ENCODE data around the gene RSBN1L. TPM values are rescaled to one million over a fixed set of nuclear protein-coding genes. Genes with fewer than 3 reads are reported as not detected.
"Not testable (repeated sequence)": the region's sequence is repeated elsewhere in the genome, so short reads cannot be mapped to it uniquely, and the experiment has no call there.

The RSBN1L gene
- total RNA-seq, 1 experiment from 2014 or later = 16.7 TPM

DNA sequence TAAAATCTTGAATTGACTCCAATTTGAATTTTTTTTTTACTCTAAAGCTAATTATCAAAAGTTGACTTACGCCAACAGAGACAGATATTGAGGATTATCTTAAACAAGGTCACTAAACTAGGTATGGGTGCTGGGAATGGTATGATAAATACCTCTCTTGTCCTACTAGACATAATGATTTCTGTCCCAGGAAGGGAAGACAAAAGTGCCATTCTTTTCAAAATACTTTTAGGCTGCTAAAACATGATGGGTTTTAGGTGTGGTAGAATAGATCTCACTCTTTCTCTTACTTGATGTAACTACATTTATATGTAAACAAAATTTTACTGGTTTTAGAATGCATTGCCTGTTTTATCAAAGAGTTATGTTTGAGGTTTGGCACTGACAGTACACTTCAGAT lies 86.9 kb downstream of the RSBN1L start:
- TF ChIP-seq, protein P1, sequence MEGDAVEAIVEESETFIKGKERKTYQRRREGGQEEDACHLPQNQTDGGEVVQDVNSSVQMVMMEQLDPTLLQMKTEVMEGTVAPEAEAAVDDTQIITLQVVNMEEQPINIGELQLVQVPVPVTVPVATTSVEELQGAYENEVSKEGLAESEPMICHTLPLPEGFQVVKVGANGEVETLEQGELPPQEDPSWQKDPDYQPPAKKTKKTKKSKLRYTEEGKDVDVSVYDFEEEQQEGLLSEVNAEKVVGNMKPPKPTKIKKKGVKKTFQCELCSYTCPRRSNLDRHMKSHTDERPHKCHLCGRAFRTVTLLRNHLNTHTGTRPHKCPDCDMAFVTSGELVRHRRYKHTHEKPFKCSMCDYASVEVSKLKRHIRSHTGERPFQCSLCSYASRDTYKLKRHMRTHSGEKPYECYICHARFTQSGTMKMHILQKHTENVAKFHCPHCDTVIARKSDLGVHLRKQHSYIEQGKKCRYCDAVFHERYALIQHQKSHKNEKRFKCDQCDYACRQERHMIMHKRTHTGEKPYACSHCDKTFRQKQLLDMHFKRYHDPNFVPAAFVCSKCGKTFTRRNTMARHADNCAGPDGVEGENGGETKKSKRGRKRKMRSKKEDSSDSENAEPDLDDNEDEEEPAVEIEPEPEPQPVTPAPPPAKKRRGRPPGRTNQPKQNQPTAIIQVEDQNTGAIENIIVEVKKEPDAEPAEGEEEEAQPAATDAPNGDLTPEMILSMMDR (IDR thresholded peaks at IDR 0.05; ENCODE audit: unreplicated experiment) = no peak
- CTCF ChIA-PET = no interaction called here
- no TSS peak for BruUV-seq (replicated peaks)
- Mint-ChIP-seq H3K27ac (ENCODE audit: unreplicated experiment) (no peak overlapping the region), H3K4me1 (ENCODE audit: low read depth, unreplicated experiment) (no peaks in the 10 kb centered on the region), H3K27me3 (ENCODE audit: unreplicated experiment) (no peaks in the 10 kb centered on the region), H3K4me3 (ENCODE audit: low read depth, unreplicated experiment) (no peak overlapping the region), H3K36me3 (ENCODE audit: insufficient read depth, unreplicated experiment) (no peaks in the 10 kb centered on the region), H3K9me3 (ENCODE audit: low read depth, unreplicated experiment) (no peaks in the 10 kb centered on the region)
- DNase-seq = no peak
- intact Hi-C loops (cut with micrococcal nuclease; ENCODE audit: unreplicated experiment) = no loop called here

DNA sequence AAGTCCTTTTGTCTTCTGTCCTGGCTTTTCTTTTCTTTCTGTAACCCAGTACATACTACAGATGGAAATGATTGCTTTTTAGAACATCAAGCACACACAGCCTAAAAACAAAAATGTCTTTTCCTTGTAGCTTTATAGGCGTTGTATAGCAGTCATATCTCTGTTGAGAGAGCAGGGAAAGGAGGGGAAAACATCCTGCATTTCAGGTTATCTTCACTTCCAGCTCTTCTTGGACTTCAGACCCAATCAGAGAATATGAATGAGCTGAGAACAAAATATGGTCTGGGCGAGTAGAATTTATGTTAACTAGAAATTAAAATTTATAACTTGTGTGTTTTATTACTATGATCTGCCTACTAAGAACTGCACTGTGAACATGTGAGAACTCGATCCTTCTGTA lies 87.3 kb downstream of the RSBN1L start:
- H3K27ac Mint-ChIP-seq (ENCODE audit: unreplicated experiment) = no peak overlapping the region
- TF ChIP-seq, protein P1 (IDR thresholded peaks at IDR 0.05; ENCODE audit: unreplicated experiment) = no peak
- H3K4me3 Mint-ChIP-seq (ENCODE audit: low read depth, unreplicated experiment) = no peak overlapping the region
- CTCF ChIA-PET = no interaction called here
- no peaks in the 10 kb centered on the region for H3K27me3 Mint-ChIP-seq (ENCODE audit: unreplicated experiment)
- no TSS peak for BruUV-seq (replicated peaks)
- intact Hi-C loops (cut with micrococcal nuclease; ENCODE audit: unreplicated experiment) = no loop called here
- no peaks in the 10 kb centered on the region for H3K36me3 Mint-ChIP-seq (ENCODE audit: insufficient read depth, unreplicated experiment)
- no peaks in the 10 kb centered on the region for H3K4me1 Mint-ChIP-seq (ENCODE audit: low read depth, unreplicated experiment)
- no peaks in the 10 kb centered on the region for H3K9me3 Mint-ChIP-seq (ENCODE audit: low read depth, unreplicated experiment)
- no peak for DNase-seq

DNA sequence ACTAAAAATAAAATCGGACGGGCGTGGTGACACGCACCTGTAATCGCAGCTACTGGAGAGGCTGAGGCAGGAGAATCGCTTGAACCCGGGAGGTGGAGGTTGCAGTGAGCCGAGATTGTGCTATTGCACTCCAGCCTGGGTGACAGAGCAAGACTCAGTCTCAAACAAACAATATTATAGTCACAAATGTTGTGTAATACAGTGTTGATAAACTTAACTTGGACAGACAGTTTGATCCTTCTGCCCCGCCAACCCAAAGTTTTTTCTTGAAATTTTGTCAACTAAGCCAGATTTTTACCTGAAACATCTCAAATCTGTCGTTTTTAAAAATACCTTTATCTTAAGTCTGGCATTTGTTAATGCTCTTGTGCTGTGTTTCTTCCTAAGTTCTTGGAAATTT lies 88.2 kb downstream of the RSBN1L start:
- H3K9me3 Mint-ChIP-seq (ENCODE audit: low read depth, unreplicated experiment); BruUV-seq (replicated peaks); H3K27ac Mint-ChIP-seq (ENCODE audit: unreplicated experiment); DNase-seq; H3K4me3 Mint-ChIP-seq (ENCODE audit: low read depth, unreplicated experiment); H3K27me3 Mint-ChIP-seq (ENCODE audit: unreplicated experiment); CTCF ChIA-PET; H3K36me3 Mint-ChIP-seq (ENCODE audit: insufficient read depth, unreplicated experiment); intact Hi-C loops (cut with micrococcal nuclease; ENCODE audit: unreplicated experiment); H3K4me1 Mint-ChIP-seq (ENCODE audit: low read depth, unreplicated experiment): not testable (repeated sequence)

DNA sequence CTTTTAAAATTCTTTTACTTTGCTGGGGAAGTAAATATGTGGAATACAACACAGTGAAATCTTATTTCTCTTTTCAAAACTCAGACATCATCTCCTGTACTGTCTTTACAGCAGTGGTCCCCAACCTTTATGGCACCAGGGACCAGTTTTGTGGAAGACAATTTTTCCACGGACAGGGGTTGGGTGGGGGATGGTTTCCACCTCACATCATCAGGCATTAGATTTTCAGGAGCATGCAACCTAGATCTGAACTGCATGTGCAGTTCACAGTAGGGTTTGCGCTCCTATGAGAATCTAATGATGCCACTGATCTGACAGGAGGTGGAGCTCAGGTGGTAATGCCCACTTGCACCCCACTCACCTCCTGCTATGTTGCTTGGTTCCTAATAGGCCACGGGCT lies 89.8 kb downstream of the RSBN1L start:
- no peaks in the 10 kb centered on the region for H3K9me3 Mint-ChIP-seq (ENCODE audit: low read depth, unreplicated experiment)
- H3K4me1 Mint-ChIP-seq (ENCODE audit: low read depth, unreplicated experiment) = no peaks in the 10 kb centered on the region
- H3K27me3 Mint-ChIP-seq (ENCODE audit: unreplicated experiment) = no peaks in the 10 kb centered on the region
- no peak overlapping the region for H3K4me3 Mint-ChIP-seq (ENCODE audit: low read depth, unreplicated experiment)
- intact Hi-C loops (cut with micrococcal nuclease; ENCODE audit: unreplicated experiment) = no loop called here
- TF ChIP-seq, protein P1 (IDR thresholded peaks at IDR 0.05; ENCODE audit: unreplicated experiment) = no peak
- BruUV-seq (replicated peaks) = no TSS peak
- no peaks in the 10 kb centered on the region for H3K36me3 Mint-ChIP-seq (ENCODE audit: insufficient read depth, unreplicated experiment)
- CTCF ChIA-PET = no interaction called here
- no peak overlapping the region for H3K27ac Mint-ChIP-seq (ENCODE audit: unreplicated experiment)
- DNase-seq = no peak

DNA sequence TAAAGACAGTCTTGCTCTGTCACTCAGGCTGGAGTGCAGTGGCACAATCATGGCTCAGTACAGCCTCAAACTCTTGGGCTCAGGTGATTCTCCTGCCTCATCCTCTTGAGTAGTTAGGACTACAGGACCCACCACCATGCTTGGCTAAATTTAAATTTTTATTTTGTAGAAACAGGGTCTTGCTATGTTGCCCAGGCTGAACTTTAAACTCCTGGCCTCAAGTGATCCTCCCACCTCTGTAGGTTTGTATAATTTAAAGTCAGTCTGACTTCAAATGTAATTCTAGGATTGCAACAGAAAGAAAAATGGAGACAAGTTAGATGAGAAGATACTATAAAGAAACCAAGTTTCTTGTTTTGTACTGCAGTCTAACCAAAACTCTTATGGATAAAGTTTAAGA lies 90.5 kb downstream of the RSBN1L start:
- Mint-ChIP-seq H3K4me1 (ENCODE audit: low read depth, unreplicated experiment) (no peaks in the 10 kb centered on the region), H3K36me3 (ENCODE audit: insufficient read depth, unreplicated experiment) (no peaks in the 10 kb centered on the region), H3K27me3 (ENCODE audit: unreplicated experiment) (no peaks in the 10 kb centered on the region), H3K4me3 (ENCODE audit: low read depth, unreplicated experiment) (no peak overlapping the region), H3K9me3 (ENCODE audit: low read depth, unreplicated experiment) (no peaks in the 10 kb centered on the region), H3K27ac (ENCODE audit: unreplicated experiment) (no peak overlapping the region)
- CTCF ChIA-PET = no interaction called here
- TF ChIP-seq, protein P1 (IDR thresholded peaks at IDR 0.05; ENCODE audit: unreplicated experiment) = no peak
- no TSS peak for BruUV-seq (replicated peaks)
- intact Hi-C loops (cut with micrococcal nuclease; ENCODE audit: unreplicated experiment) = no loop called here
- no peak for DNase-seq

Measured in Calu3 (cell line).